Measurements from ENCODE around the gene LALBA. TPM values are rescaled to one million over a fixed set of nuclear protein-coding genes. Genes with fewer than 3 reads are reported as not detected.
"Not testable (repeated sequence)": the region's sequence is repeated elsewhere in the genome, so short reads cannot be mapped to it uniquely, and the experiment has no call there.

The LALBA gene
- total RNA-seq, 1 donor from 2014 or later: not detected

DNA sequence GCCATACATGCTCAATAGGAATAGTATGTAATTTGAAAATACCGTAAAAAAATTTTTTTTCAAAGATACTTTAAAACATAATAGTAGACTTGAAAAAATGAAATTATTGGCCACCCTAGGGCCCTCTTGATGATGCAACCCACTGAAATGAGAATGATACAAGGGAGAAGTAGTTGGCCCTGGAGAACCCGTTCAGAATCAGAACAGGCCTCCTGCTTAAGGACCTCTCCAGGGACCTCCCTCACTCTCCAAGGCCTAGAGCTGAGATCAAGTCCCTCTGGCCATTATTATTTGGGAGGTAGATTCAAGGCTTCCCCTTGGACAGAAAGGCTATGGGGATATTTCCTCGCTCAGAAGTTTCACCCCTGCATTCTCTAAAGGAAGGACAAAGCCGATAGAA, 11.9 kb downstream of the LALBA start:
- H3K4me1 Mint-ChIP-seq (ENCODE audit: low read depth): no peaks in the 10 kb centered on the region
- no peaks in the 10 kb centered on the region for H3K27me3 Mint-ChIP-seq (ENCODE audit: insufficient read depth)
- no peak overlapping the region for H3K27ac Mint-ChIP-seq
- intact Hi-C loops (cut with micrococcal nuclease): no loop called here
- no peaks in the 10 kb centered on the region for H3K36me3 Mint-ChIP-seq (ENCODE audit: low read depth)
- no peak overlapping the region for H3K4me3 Mint-ChIP-seq
- H3K9me3 Mint-ChIP-seq: peaks cover under 1% of the 10 kb centered on the region
- no peak for DNase-seq (ENCODE audit: low spot score)

- Mint-ChIP-seq H3K9me3 (peaks cover 3% of the 10 kb centered on the region), H3K27ac (no peak overlapping the region), H3K36me3 (ENCODE audit: low read depth) (no peaks in the 10 kb centered on the region), H3K4me1 (ENCODE audit: low read depth) (no peaks in the 10 kb centered on the region), H3K4me3 (no peak overlapping the region), H3K27me3 (ENCODE audit: insufficient read depth) (peaks cover 2% of the 10 kb centered on the region)
- DNase-seq (ENCODE audit: low spot score): no peak
- intact Hi-C loops (cut with micrococcal nuclease): no loop called here
Measured at GRCh38 chr12:48556631-48557030, 13.2 kb downstream of the LALBA start.

GRCh38 chr12:48553666-48554343, 16.0 kb downstream of the LALBA start:
- H3K4me1 Mint-ChIP-seq (ENCODE audit: low read depth); H3K9me3 Mint-ChIP-seq; H3K36me3 Mint-ChIP-seq (ENCODE audit: low read depth); intact Hi-C loops (cut with micrococcal nuclease); H3K27me3 Mint-ChIP-seq (ENCODE audit: insufficient read depth); H3K27ac Mint-ChIP-seq; DNase-seq (ENCODE audit: low spot score); H3K4me3 Mint-ChIP-seq: not testable (repeated sequence)

- H3K36me3 Mint-ChIP-seq (ENCODE audit: low read depth); H3K4me1 Mint-ChIP-seq (ENCODE audit: low read depth); H3K4me3 Mint-ChIP-seq; H3K27ac Mint-ChIP-seq; H3K27me3 Mint-ChIP-seq (ENCODE audit: insufficient read depth); DNase-seq (ENCODE audit: low spot score); intact Hi-C loops (cut with micrococcal nuclease): not testable (repeated sequence)
- H3K9me3 Mint-ChIP-seq: peaks cover 12% of the 10 kb centered on the region
Measured at GRCh38 chr12:48551636-48552035, 18.2 kb downstream of the LALBA start.

GRCh38 chr12:48547012-48547411, 22.8 kb downstream of the LALBA start:
- H3K4me1 Mint-ChIP-seq (ENCODE audit: low read depth); H3K27ac Mint-ChIP-seq; intact Hi-C loops (cut with micrococcal nuclease); H3K9me3 Mint-ChIP-seq; DNase-seq (ENCODE audit: low spot score); H3K36me3 Mint-ChIP-seq (ENCODE audit: low read depth); H3K4me3 Mint-ChIP-seq; H3K27me3 Mint-ChIP-seq (ENCODE audit: insufficient read depth): not testable (repeated sequence)

DNA sequence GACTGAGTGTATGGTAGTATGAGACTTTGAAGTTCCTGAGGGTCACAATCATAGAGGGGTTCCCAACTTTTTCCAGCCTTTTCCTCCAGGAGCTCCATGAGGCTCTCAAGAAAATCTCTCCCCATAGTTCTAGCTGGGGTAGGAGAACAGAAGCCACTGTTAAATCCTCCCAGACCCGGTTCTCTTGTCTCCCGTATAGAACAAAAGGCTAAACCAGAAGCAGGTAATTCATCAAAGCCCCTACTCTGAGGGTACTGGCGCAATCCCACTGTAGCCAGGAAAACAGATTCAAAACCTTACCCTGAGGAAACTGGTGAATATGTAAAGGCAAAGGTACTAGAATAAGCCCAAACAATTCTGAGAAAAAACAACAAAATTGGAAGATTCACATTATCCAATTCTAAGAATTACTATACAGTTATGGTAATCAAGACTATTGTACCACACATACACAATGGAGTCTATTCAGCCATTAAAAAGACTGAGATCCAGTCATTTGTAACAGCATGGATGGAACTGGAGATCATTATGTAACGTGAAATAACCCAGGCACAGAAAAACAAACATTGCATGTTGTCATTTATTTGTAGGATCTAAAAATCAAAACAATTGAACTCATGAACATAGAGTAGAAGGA, 23.9 kb downstream of the LALBA start:
- intact Hi-C loops (cut with micrococcal nuclease): no loop called here
- Mint-ChIP-seq H3K36me3 (ENCODE audit: low read depth) (no peaks in the 10 kb centered on the region), H3K4me1 (ENCODE audit: low read depth) (no peaks in the 10 kb centered on the region), H3K9me3 (peaks cover 9% of the 10 kb centered on the region), H3K27ac (no peak overlapping the region), H3K27me3 (ENCODE audit: insufficient read depth) (no peaks in the 10 kb centered on the region), H3K4me3 (no peak overlapping the region)
- no peak for DNase-seq (ENCODE audit: low spot score)

DNA sequence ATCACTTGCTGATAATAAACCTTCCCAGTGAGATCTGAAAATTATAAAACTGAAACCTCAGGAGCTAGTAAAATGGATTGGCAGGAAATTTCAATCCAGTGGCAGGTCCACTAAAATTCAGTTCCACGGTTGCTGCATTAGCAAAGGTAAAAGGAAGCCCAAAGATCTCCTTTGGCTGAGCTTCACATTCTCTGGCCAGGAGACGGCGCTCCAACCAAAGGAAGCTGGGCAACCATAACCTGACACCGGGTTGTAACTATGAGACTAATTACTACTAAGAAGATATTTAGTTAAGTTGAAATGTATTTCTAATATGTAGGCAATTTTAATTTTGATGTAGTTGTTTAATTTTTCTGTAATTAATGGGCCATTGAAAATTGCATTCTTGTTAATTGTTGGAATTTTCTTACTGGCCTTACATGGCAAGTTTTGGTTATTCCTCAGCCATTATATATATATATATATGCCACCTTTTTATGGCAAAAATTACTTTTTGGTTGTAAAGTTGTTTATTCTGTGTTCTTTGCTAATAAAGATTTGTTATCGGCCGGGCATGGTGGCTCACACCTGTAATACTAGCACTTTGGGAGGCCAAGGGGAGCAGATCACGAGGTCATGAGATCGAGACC, 27.4 kb downstream of the LALBA start:
- DNase-seq (ENCODE audit: low spot score): no peak
- intact Hi-C loops (cut with micrococcal nuclease): loop anchor here (1.0 kb wide), 2 partner anchors 76 to 253 kb away; no protein-coding TSS in a partner anchor
- H3K27me3 Mint-ChIP-seq (ENCODE audit: insufficient read depth): no peaks in the 10 kb centered on the region
- H3K36me3 Mint-ChIP-seq (ENCODE audit: low read depth): no peaks in the 10 kb centered on the region
- H3K4me3 Mint-ChIP-seq: no peak overlapping the region
- no peak overlapping the region for H3K27ac Mint-ChIP-seq
- no peaks in the 10 kb centered on the region for H3K9me3 Mint-ChIP-seq
- H3K4me1 Mint-ChIP-seq (ENCODE audit: low read depth): peaks cover 5% of the 10 kb centered on the region

DNA sequence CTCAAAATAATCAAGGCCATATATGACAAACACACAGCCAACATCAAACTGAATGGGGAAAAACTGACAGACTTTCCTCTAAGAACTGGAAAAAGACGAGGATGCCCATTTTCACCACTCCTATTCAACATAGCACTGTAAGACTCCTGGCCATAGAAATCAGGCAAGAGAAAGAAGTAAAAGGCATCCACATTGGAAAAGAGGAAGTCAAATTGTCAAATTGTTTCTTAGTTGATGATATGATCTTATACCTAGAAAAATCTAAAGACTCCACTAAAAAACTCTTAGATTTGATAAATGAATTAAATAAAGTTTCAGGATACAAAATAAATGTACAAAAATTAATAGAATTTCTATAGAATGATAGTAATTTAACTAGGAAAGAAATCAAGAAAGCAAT, 33.2 kb downstream of the LALBA start:
- H3K4me1 Mint-ChIP-seq (ENCODE audit: low read depth): peaks cover 11% of the 10 kb centered on the region
- H3K4me3 Mint-ChIP-seq: no peak overlapping the region
- peaks cover 2% of the 10 kb centered on the region for H3K27me3 Mint-ChIP-seq (ENCODE audit: insufficient read depth)
- H3K9me3 Mint-ChIP-seq: no peaks in the 10 kb centered on the region
- no peak for DNase-seq (ENCODE audit: low spot score)
- intact Hi-C loops (cut with micrococcal nuclease): no loop called here
- no peaks in the 10 kb centered on the region for H3K36me3 Mint-ChIP-seq (ENCODE audit: low read depth)
- H3K27ac Mint-ChIP-seq: no peak overlapping the region

DNA sequence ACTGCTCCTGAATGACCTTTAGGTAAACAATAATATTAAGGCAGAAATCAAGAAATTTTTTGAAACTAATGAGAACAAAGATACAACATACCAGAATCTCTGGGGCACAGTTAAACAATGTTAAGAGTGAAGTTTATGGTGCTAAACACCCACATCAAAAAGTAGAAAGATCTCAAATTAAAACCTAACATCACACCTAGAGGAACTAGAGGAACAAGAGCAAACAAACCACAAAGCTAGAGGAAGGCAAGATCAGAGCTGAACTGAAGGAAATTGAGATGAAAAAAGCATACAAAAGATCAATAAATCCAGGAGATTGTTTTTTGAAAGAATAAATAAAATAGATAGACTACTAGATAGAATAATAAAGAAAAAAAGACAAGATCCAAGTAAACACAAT, 37.2 kb downstream of the LALBA start:
- Mint-ChIP-seq H3K4me3 (no peak overlapping the region), H3K27ac (no peak overlapping the region), H3K36me3 (ENCODE audit: low read depth) (no peaks in the 10 kb centered on the region), H3K9me3 (no peaks in the 10 kb centered on the region), H3K27me3 (ENCODE audit: insufficient read depth) (peaks cover 2% of the 10 kb centered on the region), H3K4me1 (ENCODE audit: low read depth) (peaks cover 6% of the 10 kb centered on the region)
- intact Hi-C loops (cut with micrococcal nuclease): no loop called here
- no peak for DNase-seq (ENCODE audit: low spot score)

DNA sequence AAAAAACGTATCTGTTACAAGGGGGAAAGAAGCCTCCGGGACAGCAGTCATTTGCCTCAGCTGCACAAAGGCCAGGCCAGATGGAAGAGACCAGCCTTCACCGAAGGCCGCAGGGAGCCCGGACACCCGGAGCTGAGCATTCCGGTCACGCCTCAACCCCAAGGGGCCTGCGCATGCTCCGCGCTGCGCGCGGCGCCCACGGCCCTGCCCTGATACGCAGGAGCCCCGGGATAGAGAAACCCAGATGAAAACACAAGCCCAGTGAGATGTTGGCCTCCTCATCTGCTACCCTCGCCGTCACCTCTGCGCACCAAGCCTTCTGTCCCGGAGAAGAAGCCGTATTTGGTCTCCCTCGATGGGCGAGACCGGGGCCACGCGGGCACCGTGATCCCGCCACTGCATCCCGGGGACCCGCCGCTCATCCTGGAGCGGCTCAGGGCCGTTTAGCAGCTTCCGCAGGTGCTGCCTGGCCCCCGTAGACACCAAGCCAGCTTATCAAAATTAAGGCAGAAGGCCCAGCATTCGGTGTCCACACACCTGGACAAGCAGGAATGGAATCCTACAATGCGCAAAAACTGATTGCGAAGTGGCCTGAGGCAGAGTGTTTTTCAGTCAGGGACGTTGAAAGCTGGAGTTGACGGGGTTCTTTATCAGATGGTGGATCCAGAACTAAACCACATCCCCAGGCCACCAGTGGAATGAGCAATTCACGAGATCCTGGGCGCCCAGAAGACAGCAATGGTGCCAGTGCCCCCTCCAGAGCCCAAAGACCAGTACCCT, 41.8 kb downstream of the LALBA start:
- Mint-ChIP-seq H3K27ac (no peak overlapping the region), H3K9me3 (no peaks in the 10 kb centered on the region), H3K4me1 (ENCODE audit: low read depth) (peaks cover 6% of the 10 kb centered on the region), H3K27me3 (ENCODE audit: insufficient read depth) (peaks cover 2% of the 10 kb centered on the region), H3K4me3 (no peak overlapping the region), H3K36me3 (ENCODE audit: low read depth) (no peaks in the 10 kb centered on the region)
- no peak for DNase-seq (ENCODE audit: low spot score)
- intact Hi-C loops (cut with micrococcal nuclease): no loop called here

GRCh38 chr12:48525332-48525731, 44.5 kb downstream of the LALBA start, which contains the start of gene OR8S1:
TSS of gene OR8S1 (plus strand) at chr12:48525632. CDS start at chr12:48525632, 0 bp downstream.
- H3K4me1 Mint-ChIP-seq (ENCODE audit: low read depth): no peaks in the 10 kb centered on the region
- intact Hi-C loops (cut with micrococcal nuclease): no loop called here
- H3K36me3 Mint-ChIP-seq (ENCODE audit: low read depth): no peaks in the 10 kb centered on the region
- no peak within 1 kb of the TSS for H3K27ac Mint-ChIP-seq
- no peaks in the 10 kb centered on the region for H3K27me3 Mint-ChIP-seq (ENCODE audit: insufficient read depth)
- H3K4me3 Mint-ChIP-seq: no peak within 1 kb of the TSS
- no peaks in the 10 kb centered on the region for H3K9me3 Mint-ChIP-seq
- DNase-seq (ENCODE audit: low spot score): no peak

GRCh38 chr12:48520381-48520780, 49.5 kb downstream of the LALBA start:
- H3K27me3 Mint-ChIP-seq (ENCODE audit: insufficient read depth); H3K9me3 Mint-ChIP-seq; DNase-seq (ENCODE audit: low spot score); H3K36me3 Mint-ChIP-seq (ENCODE audit: low read depth); H3K27ac Mint-ChIP-seq; H3K4me3 Mint-ChIP-seq; H3K4me1 Mint-ChIP-seq (ENCODE audit: low read depth); intact Hi-C loops (cut with micrococcal nuclease): not testable (repeated sequence)
